GM21737 (cell line): ENCODE measurements around the gene CCDC92.
"Not testable (repeated sequence)": the region's sequence is repeated elsewhere in the genome, so short reads cannot be mapped to it uniquely, and the experiment has no call there.

Source experiments
- ATAC-seq: cut with Tn5 transposase; IDR thresholded peaks from one replicate; pipeline ENCODE4 v1.9.1; 2021; ENCODE audit warnings: mild to moderate bottlenecking, moderate library complexity; ENCODE audit not compliant: unreplicated experiment

Gene CCDC92

DNA sequence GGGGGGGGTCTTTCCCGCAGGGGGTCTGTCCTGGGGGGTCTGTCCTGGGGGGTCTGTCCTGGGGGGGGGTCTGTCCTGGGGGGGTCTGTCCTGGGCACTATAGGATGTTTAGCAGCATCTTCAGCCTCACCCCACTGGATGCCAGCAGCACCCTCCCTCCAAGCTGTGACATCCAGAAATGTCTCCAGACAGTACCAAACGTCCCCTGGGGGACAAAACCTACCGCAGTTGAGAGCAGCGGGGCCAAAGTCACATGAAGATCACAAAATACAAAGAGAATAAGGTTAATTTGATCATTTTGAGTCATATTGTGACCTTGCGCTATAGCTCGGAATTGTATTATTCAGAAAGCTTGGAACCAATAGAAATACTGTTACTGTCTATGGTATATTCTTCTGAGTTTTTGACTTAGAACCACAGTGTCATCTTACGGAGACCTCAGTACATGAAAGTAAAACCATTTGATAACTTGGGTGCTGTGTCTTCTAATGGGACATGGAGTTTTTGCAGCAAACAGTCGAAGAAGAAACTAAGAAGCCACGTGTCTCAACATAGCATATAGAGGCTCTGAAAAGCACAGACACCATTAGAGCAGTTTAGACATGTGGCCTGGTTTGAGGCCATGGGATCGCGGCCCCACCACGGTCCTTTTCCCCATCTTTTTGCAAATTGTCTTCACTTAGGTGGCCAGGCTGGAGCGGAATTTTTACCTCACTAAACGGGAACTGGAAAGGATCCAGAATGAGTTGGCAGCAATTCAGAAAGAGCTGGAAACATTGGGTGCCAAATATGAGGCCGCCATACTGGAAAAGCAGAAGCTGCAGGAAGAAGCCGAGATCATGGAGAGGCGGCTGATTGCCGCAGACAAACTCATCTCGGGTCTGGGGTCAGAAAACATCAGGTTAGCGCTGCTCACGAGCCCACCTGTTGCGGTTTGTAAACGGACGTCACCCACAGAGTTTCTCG lies 59.9 kb downstream of the CCDC92 start:
- no peak for ATAC-seq

DNA sequence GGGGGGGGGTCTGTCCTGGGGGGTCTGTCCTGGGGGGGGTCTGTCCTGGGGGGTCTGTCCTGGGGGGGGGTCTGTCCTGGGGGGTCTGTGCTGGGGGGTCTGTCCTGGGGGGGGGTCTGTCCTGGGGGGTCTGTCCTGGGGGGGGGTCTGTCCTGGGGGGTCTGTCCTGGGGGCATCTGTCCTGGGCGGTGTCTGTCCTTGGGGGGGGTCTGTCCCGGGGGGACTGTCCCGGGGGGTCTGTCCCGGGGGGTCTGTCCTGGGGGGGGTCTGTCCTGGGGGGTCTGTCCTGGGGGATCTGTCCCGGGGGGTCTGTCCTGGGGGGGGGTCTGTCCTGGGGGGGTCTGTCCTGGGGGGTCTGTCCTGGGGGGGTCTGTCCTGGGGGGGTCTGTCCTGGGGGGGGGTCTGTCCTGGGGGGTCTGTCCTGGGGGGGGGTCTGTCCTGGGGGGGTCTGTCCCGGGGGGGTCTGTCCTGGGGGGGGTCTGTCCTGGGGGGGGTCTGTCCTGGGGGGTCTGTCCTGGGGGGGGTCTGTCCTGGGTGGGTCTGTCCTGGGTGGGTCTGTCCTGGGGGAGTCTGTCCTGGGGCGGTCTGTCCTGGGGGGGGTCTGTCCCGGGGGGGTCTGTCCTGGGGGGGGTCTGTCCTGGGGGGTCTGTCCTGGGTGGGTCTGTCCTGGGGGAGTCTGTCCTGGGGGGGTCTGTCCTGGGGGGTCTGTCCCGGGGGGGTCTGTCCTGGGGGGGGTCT lies 60.8 kb downstream of the CCDC92 start:
- ATAC-seq, result not testable (repeated sequence)

DNA sequence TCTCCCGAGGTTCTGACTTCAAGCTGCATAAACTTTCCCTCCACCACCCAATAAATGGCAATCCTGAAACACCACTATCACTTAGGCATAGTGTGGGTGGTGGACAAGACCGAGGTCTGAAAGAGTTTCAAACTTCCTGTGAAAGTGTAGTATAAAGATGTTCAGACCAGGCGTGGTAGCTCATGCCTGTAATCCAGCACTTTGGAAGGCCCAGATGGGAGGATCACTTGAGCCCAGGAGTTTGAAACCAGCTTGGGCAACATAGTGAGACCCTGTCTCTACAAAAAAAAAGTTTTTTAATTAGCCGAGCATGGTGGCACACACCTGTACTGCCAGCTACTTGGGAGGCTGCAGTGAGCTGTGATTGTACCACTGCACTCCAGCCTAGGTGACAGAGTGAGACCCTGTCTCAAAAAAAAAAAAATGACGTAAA lies 61.9 kb downstream of the CCDC92 start:
- no peak for ATAC-seq

DNA sequence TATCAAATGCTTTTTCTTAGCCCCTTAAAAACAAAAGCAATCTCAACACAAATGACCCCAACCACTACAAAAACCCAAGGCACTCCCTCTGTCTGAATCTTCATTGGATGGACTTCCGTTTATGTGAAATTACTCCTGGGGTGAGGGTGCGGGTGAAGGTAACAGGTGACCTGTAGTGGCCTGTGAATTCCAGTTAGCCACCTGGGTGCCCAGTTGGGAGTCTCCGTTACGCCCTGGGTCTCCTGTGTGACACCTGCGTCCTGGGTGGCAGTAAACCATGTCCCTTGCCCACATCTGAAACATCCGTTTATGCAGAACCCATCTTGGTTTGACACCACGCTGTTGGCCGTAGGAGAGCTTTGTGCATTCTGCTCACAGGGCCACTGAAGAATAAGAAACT lies 62.6 kb downstream of the CCDC92 start:
- ATAC-seq, result no peak

DNA sequence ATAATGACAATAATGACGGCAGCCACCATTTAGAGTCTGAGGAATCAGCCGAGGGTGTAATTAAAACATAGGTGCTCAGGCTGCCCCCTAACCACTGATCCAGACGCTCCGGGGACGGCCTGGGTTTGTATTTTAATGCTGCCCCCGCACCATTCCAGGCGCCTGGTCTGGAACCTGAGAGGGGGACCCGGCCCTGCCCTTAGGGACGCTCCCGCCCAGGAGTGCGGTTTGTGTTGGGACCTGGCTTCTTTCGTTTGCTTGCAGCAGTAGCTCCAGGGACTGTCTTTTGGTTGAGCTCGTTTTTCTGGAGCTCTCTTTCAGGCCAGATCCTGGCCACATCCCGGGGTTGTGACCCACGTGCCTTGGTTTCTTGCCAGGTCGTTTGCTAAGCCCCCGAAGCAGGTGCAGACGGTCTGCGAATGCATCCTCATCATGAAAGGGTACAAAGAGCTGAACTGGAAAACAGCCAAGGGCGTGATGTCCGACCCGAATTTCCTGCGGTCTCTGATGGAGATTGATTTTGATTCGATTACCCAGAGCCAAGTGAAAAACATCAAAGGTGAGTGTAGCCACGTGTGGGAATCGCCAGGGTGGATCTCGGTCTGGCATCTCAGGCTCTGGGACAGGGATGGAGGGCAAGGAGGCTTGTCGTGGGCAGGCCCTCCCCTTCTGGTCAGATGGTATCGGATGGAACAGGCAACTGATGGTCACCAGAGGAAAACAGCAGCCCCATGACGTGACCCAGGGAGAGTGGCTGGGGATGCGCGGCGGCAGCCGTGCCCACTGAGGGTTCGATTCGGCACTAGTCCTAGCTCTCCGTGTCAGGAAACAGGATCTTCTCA lies 63.5 kb downstream of the CCDC92 start:
- no peak for ATAC-seq

DNA sequence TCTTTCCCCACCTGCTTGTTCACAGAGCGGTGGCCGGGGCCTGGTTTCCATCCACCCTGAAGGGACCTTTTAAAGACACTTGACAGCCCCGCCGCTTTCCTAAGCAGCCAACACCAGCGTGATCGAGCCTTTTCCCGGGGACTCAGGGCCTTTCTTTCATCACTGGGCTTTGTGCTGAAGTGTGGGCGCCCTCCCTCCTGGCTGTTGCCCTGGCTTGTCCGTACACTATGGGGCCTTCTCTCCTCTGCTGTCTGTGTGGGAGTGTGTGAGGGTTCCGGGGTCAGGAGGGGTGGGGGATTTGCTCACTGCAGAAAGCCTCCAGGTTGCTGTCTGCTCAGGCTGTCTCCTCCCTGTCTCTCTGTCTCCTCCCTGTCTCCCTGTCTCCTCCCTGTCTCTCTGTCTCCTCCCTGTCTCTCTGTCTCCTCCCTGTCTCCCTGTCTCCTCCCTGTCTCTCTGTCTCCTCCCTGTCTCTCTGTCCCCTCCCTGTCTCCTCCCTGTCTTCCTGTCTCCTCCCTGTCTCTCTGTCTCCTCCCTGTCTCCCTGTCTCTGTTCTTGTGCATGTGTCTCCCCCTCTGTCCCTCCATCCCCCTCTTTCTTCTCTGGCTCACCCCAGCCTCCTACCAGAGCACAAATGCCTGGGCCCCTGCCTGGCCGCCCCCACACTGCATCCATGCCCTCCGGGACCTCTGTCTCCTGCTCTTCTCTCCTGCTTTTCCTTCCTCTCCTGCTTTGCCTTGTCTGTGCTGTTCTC lies 64.7 kb downstream of the CCDC92 start:
- ATAC-seq, result no peak

DNA sequence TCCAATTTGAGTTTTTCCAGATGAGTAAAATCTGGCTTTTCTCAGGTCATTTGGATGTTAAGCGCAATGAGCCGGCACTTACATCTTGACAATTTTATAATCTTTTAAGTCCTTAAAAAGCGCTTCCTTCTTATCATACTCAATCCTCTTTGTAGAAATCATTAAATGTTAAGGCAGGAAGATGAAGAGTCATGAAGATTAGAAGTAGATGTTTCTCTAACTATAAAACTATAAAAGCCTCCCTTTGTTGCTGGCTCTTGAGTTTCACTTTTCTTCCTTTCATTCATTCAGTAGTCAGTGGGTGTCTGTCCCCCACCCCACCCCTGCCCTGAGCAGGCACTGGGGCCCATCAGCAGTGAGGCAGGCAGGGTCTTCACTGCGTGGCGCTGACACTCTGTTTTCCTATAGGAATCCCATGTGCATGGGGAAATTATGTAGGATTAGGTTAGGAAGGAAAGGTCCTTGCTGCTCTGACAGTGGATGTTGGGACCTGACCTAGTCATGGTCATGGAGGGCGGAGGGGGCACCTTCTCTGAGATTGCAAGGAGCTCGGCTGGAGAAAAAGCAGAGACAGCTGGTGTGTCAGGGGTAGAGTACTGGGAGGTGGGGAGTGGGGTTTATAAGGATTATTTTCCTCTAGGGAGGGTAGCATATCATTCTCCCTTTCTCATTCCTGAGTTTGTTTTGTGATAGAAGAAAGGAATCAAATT lies 65.8 kb downstream of the CCDC92 start:
- no peak for ATAC-seq

DNA sequence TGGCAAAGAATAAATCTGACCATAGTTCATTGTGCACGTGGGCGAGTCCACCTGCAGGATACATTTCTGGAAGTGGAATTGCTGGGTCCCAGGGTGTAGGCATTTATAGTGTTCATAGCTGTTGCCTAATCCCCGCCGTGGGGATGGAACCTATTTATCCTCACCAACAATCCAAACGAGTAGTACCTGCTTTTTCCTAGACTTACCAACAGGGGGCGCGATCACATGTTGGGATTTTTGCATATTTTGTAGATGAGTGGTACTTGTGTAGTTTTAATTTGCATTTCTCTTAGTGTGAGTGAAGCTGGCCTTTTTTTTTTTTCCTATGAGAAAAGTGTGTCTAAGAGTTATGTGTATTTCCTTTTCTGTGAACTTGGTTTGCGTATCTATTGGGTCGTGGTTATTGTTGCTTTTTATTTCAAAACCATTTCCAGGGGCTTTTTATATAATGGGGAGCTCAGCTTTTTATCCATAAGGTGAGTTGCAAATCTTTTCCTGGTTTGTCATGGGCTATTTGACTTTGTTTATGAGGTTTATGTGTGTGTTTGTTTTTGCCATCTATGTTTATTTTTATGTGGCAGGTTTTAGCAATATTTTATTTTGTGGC lies 67.2 kb downstream of the CCDC92 start:
- ATAC-seq, result no peak

DNA sequence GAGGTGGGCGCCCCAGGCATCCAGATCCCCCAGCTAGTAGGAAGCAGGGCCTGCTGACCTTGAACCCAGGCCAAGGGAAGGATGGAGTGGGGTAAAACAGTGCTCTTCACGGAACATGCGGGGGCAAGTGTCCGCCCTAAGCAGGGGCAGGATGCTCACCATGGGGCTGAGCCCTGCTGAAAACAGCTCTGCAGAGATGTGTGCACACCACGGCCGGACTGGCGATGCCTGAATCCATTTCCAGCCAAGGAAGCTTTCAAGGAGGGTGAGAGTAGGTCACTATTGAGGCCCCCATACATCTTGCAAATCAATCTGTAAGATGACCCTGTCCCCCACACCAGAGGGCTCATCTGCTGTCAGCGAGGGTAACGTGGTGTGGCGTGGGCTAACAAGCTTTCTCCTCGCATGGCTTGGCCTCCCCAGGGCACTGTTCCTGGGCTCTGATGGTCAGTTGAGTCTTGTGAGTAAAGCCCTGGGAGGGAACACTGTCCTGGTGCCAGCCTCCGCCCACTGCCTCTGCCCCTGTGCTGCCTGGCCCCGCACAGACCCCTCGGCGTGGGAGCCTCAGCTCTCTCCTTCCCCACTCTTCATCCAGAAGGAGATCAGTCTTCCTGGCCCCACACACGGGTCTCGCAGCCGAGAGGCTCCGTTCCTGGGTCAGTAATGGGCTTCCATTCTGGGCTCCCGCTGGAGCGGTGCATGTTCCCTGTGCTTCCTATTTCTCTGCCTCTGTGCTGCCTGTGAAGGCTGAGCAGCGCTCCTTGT lies 69.1 kb downstream of the CCDC92 start:
- ATAC-seq, result no peak

DNA sequence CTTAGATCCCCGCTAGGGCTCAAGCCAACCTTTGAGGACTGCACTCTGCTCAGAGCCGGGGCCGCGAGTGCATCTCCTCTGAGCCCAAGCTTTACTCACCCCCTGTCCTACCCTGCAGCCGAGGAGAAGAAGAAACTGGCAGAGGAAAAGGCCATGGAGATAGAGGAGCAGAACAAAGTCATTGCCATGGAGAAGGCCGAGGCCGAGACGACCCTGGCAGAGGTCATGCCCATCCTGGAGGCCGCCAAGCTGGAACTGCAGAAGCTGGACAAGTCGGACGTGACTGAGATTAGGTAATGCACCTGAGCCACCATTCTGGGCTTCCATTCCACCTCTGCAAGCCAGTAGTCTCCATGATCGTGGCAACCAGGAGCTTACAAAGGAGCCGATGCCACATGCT lies 69.8 kb downstream of the CCDC92 start:
- no peak for ATAC-seq

DNA sequence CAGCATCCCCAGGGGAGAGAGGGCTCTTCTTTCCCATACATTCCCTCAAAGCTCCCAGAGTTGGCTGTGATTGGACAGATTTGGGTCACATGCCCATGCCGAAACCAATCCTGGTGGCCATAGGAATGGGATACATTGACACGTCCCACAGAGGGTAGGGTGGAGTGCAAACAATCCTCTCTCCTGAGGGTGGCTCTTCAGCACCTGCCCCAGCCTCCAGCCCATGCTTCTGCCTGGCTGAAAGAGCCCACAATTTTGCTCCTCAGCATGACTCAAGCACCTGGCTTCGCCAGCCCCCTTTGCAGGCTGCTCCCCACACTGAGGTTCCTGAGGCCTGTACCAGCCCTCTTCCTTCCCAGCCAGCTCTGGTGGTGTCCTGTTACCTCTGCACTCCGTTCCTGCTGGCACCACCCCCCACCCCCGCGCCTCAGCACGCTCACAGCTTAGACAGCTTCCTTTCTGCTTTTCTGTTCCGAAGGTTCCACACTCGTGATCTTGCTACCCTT lies 71.7 kb downstream of the CCDC92 start:
- no peak for ATAC-seq

DNA sequence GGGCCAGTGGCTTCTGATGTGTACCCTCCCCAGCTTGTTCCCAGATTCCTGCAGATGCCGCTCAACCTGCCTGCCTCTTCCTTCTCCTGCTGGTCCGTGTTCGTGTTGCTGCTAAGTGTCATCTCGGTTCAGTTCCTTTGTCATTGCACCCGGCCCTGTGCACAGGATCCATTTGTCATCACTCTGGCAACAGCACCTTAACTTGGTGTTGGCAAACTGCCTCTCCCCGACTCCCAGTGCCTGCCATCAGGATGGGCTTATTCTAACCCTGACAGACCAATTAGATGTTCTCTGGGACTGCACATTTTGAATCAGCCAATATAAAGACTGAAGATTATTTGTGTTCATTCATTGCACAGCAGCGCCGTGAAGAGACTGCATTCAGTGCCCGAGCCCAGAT lies 73.3 kb downstream of the CCDC92 start:
- no peak for ATAC-seq

DNA sequence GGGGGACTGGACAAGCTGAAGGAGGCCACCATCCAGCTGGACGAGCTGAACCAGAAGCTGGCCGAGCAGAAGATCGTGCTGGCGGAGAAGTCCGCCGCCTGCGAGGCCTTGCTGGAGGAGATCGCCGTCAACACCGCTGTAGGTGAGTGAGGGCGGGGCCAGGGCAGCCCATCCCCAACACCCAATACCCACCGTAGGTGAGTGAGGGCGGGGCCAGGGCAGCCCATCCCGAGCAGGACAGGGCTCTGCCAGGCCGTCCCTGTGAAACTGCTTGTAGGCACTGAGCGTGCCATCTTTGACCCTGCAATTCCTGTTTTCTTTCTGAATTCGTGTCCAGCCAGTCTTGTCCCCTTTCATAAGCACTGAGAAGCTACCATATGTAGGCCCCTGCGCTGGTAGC lies 74.0 kb downstream of the CCDC92 start:
- no peak for ATAC-seq

DNA sequence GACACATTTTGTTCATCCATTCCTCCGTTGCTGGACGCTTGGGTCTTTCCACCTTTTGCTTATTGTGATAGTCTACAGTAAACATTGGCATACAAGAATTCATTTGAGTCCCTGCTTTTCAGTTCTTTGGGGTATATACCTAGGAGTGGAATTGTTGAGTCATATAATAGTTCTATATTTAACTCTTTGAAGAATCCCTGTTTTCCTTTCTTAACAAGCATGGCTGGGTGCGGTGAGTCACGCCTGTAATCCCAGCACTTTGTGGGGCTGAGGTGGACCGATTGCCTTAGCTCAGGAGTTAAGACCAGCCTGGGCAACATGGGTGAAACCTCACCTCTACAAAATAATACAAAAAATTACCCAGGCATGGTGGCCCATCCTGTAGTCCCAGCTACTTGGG lies 75.4 kb downstream of the CCDC92 start:
- no peak for ATAC-seq

DNA sequence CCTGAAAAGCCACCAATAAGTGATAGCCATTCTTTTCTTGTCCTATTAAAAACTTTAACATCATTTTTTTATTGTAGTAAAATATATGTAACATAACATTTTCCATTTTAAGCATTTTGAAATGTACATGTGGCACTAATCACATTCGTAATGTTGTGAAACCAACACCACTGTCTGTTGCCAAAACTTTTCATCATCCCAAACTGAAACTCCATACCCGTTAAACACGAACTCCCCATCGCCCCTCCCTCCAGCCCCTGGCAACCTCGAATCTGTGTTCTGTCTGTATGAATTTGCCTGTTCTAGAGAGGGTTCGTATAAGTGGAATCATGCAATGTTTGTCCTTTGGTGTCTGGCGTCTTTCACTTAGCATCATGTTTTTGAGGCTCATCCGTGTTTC lies 75.9 kb downstream of the CCDC92 start:
- no peak for ATAC-seq

DNA sequence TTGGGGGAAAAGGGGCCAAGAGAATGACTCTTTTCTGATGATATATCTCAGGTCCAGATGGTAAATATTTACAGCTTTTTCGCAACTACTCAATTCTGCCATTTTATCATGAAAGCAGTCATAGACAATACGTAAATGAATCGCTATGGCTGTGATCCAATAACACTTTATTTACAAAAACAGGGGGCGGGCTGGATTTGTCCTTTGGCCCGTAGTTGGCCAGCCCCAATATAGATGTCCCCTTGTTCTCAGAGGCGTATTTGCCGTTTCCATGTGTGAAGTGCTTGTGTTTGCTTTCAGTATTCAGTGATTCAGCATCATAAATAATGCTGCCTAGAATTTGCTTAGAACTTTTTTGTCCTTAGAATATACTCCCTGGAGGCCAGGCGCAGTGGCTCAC lies 77.2 kb downstream of the CCDC92 start:
- no peak for ATAC-seq

DNA sequence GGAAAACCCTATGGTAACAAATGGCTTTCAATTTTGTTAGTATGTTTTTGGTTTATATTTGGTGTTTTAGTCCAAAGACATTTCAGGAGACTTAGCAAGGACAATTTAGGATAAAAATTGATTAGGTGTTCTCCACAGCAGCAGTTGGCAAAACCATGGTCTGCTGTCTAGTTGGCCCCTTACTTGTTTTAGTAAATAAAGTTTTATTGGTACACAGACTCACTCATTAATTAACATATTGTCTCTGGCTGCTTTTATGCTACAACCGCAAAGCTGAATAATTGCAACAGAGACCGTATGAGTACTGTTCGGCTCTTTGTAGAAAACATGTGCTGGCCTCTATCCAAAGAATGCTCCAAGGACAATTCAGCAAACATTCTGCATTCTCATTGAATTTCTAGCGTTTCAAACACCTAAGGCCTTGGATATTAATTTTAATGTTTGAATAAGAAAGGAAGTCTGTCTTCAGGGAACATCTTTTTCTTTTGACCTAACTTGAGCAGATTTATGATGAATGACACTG lies 77.7 kb downstream of the CCDC92 start:
- no peak for ATAC-seq

DNA sequence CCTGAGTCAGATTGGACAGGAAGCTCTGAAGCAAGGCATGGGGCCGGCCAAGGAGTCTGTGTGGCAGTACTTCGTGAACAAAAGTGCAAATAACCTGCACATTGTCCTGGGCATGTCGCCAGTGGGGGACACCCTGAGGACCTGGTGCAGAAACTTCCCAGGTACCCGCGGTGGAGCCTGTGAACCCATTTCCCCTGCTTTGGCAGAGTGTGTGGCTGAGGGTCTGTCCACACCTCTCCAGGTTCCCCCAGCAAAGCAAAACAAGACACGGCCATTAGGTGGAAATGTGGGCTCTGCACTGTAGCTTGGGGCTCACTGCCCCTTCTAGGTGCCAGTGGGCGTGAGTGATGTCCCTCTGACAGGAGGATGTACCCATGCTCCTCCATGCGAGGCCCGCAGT lies 79.4 kb downstream of the CCDC92 start:
- no peak for ATAC-seq
